Bronchial epithelial cell (primary cell): Measurements from ENCODE around the gene CD247. TPM values are rescaled to one million over a fixed set of nuclear protein-coding genes. Genes with fewer than 3 reads are reported as not detected.
A peak's percentile ranks its signal among the peaks of the same experiment; 100 is the strongest.

ENCODE experiments used
- DNase-seq: peaks from one replicate; pipeline ENCODE4 v3.0.0-alpha.2; 2010; ENCODE audit warnings: low read depth
- FAIRE-seq: peaks from 2 replicates; lab custom pipeline; 2011; peaks lifted over from hg19 to GRCh38; lab: Jason Lieb, UNC
- H3K27me3 ChIP-seq: 2 replicates; pipeline ENCODE4 v1.5.1; 2011; ENCODE audit warnings: low read length; ENCODE audit not compliant: control insufficient read depth, insufficient read depth
- H3K36me3 ChIP-seq: 2 replicates; pipeline ENCODE4 v1.5.1; 2011; ENCODE audit warnings: low read length; ENCODE audit not compliant: control insufficient read depth, insufficient read depth
- H3K4me3 ChIP-seq: 2 replicates; pipeline ENCODE4 v1.5.1; 2011; ENCODE audit warnings: mild to moderate bottlenecking, low read depth, low read length, control low read depth
- total RNA-seq: library from RNA; depleted of rRNA; stranded (reverse); fragments of >200 nt; gene quantifications from 2 replicates; pipeline ENCODE4 v1.2.1, GENCODE V29; 2014
- TF ChIP-seq, protein P1 (sequence below): IDR thresholded peaks from 2 replicates; pipeline ENCODE4 v1.5.1; 2011; ENCODE audit warnings: mild to moderate bottlenecking, moderate library complexity, low read length, control low read depth, inconsistent platforms; ENCODE audit not compliant: insufficient read depth, severe bottlenecking

The CD247 gene
- total RNA-seq, 1 donor from 2014 or later = not detected

- FAIRE-seq (no peak), DNase-seq (no peak)
- Histone ChIP-seq H3K27me3 (peaks cover 2% of the 10 kb centered on the region), H3K36me3 (no peaks in the 10 kb centered on the region), H3K4me3 (no peak overlapping the region)
- TF ChIP-seq, protein P1, sequence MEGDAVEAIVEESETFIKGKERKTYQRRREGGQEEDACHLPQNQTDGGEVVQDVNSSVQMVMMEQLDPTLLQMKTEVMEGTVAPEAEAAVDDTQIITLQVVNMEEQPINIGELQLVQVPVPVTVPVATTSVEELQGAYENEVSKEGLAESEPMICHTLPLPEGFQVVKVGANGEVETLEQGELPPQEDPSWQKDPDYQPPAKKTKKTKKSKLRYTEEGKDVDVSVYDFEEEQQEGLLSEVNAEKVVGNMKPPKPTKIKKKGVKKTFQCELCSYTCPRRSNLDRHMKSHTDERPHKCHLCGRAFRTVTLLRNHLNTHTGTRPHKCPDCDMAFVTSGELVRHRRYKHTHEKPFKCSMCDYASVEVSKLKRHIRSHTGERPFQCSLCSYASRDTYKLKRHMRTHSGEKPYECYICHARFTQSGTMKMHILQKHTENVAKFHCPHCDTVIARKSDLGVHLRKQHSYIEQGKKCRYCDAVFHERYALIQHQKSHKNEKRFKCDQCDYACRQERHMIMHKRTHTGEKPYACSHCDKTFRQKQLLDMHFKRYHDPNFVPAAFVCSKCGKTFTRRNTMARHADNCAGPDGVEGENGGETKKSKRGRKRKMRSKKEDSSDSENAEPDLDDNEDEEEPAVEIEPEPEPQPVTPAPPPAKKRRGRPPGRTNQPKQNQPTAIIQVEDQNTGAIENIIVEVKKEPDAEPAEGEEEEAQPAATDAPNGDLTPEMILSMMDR = no peak
Measured at GRCh38 chr1:167479331-167479979, 38.9 kb downstream of the CD247 start.

GRCh38 chr1:167477986-167478385, 40.3 kb downstream of the CD247 start:
- no peaks in the 10 kb centered on the region for H3K36me3 ChIP-seq
- TF ChIP-seq, protein P1 = no peak
- no peak overlapping the region for H3K4me3 ChIP-seq
- FAIRE-seq = no peak
- no peak for DNase-seq
- peaks cover 2% of the 10 kb centered on the region for H3K27me3 ChIP-seq

DNA sequence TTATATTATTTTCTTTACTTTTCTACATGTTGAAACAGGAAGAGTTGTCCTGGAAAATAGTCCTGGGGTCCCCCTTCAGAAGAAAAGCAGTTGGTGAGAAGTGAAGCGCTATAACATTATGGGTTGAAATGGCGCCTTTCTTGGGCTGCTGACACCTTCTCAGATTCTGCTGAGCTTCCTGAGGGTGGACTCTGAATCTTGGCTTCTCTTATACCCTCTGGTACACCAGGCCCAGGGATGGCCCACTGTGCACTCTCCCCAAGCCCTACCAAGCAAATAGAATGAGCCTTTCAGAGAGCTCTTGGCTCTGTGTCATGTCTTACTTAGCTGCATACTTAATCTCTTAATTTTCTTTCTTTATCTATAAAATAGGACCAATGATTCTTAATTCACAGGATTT, 42.3 kb downstream of the CD247 start:
- no peaks in the 10 kb centered on the region for H3K36me3 ChIP-seq
- FAIRE-seq = no peak
- no peak for DNase-seq
- TF ChIP-seq, protein P1 = no peak
- H3K4me3 ChIP-seq = no peak overlapping the region
- peaks cover 2% of the 10 kb centered on the region for H3K27me3 ChIP-seq

GRCh38 chr1:167474191-167474641, 44.1 kb downstream of the CD247 start:
- FAIRE-seq = no peak

DNA sequence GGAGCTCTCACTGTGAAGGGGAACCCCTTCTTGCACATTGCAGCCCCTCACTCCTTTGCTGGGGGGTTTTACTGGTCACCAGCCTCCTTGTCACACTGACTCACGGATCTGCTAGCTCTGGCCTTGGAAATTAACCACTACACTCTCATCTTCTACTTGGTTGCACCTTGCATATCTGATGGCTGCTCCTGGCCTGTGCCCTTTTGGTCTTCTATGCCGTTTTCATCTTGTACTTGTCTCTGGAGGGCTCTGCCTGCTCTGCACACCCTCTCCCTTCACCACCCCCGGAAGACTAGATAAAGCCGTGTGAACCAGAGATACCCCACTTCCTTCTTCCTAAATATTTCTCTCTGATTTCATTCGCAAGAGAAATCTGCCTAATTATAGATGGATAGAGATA, 44.6 kb downstream of the CD247 start:
- H3K27me3 ChIP-seq = peaks cover 2% of the 10 kb centered on the region
- FAIRE-seq = peak; percentile 13
- no peak overlapping the region for H3K4me3 ChIP-seq
- no peaks in the 10 kb centered on the region for H3K36me3 ChIP-seq
- TF ChIP-seq, protein P1 = no peak
- no peak for DNase-seq

More at GRCh38 chr1:167474191-167474641, 44.1 kb downstream of the CD247 start:
- DNase-seq = no peak
- Histone ChIP-seq H3K4me3 (no peak overlapping the region), H3K27me3 (peaks cover 2% of the 10 kb centered on the region), H3K36me3 (no peaks in the 10 kb centered on the region)
- TF ChIP-seq, protein P1 = no peak
